Measurements from ENCODE around the gene MTUS2.

DNA sequence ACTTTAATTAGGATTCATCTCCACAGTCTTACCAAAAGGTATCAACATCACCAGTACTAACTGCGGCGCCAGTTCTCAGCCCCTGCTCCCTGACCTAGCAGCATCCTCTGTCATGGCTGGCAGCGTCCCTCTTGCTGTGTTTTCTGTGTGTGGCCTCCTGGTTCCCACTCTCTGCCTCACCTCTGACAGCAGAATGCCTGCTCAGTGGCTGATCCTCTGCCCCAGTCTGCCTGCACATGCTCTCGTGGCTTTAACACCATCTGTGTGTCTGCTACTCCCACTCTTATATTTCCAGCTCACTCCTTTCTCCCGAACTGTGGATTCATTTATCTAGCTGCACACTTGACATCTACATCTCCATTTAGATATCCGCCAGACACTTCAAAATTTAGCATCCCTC lies 341.5 kb downstream of the MTUS2 start:
- TF ChIP-seq, protein P1, sequence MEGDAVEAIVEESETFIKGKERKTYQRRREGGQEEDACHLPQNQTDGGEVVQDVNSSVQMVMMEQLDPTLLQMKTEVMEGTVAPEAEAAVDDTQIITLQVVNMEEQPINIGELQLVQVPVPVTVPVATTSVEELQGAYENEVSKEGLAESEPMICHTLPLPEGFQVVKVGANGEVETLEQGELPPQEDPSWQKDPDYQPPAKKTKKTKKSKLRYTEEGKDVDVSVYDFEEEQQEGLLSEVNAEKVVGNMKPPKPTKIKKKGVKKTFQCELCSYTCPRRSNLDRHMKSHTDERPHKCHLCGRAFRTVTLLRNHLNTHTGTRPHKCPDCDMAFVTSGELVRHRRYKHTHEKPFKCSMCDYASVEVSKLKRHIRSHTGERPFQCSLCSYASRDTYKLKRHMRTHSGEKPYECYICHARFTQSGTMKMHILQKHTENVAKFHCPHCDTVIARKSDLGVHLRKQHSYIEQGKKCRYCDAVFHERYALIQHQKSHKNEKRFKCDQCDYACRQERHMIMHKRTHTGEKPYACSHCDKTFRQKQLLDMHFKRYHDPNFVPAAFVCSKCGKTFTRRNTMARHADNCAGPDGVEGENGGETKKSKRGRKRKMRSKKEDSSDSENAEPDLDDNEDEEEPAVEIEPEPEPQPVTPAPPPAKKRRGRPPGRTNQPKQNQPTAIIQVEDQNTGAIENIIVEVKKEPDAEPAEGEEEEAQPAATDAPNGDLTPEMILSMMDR (IDR thresholded peaks at IDR 0.05; ENCODE audit: borderline replicate concordance, extremely low read depth, low read length, poor library complexity, severe bottlenecking), result no peak
- TF ChIP-seq EZH2 (IDR thresholded peaks at IDR 0.05; ENCODE audit: borderline replicate concordance, low read depth, low read length, severe bottlenecking), result no peak

All from DND-41 (cell line).